Cerebellar nuclear complex (tissue), 1 donor: ENCODE data around the gene TYROBP.
"Not testable (repeated sequence)": the region's sequence is repeated elsewhere in the genome, so short reads cannot be mapped to it uniquely, and the experiment has no call there.

Source experiments
- DNase-seq, 2 experiments: peaks; one replicate each; lab custom pipeline; 2025; lab: John Stamatoyannopoulos, UW

TYROBP gene

DNA sequence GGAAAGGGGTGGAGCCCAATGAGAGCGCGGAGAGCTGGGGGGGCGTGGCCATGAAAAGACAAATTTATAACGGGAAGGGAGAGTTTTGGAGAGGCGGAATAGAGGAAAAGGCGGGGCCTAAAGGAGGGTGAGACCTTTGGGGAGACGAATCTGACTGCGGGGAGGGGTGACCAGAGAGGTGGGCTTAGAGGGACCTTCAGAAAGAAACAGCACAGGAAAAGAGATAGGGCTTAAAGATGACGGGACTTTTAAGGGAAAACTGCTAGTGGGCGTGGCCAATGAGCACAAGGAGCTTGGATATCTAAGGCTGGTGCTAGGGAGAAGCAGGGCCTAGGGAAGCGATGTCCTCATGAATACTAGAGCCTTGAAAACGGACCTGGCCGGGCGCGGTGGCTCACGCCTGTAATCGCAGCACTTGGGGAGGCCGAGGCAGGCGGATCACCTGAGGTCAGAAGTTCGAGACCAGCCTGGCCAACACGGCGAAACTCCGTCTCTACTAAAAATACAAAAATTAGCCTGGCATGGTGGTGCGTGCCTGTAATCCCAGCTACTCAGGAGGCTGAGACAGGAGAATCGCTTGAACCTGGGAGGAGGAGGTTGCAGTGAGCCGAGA lies 37.9 kb downstream of the TYROBP start:
- not testable (repeated sequence) for DNase-seq

DNA sequence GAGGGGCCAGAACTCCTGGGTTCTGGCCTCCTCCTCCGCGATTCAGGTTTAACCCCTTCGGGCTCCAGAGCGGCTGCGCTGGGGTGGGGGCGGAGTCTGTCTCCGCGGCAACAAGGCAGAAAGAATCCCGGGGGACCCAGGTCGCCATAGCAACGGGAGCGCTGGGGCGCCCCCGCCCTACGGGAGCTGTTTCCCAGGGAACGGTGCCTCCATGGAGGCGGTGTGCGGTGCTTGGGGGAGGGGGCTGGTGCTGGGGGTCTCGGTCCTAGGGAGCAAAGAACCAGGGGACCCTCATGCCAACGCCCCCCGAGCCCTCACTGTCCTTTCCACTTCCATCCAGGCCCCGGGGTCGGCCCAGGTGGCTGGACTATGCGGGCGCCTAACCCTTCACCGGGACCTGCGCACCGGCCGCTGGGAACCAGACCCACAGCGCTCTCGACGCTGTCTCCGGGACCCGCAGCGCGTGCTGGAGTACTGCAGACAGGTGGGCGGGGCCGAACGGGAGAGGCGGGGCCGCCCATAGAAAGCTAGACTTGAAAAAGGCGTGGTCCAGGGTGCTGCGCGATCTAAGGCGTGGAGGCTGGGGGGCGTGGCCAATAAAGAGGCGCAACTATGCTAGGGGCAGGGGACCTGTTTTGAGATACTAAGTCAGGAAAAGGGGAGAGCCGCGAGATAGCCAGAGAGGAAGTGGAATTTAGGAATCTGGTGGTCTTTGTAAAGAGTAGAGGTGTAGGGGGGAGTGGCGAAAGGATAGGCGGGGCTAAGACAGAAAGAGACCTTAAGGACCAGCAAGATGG lies 38.6 kb downstream of the TYROBP start:
- DNase-seq: peak; percentile 28 to 46

DNA sequence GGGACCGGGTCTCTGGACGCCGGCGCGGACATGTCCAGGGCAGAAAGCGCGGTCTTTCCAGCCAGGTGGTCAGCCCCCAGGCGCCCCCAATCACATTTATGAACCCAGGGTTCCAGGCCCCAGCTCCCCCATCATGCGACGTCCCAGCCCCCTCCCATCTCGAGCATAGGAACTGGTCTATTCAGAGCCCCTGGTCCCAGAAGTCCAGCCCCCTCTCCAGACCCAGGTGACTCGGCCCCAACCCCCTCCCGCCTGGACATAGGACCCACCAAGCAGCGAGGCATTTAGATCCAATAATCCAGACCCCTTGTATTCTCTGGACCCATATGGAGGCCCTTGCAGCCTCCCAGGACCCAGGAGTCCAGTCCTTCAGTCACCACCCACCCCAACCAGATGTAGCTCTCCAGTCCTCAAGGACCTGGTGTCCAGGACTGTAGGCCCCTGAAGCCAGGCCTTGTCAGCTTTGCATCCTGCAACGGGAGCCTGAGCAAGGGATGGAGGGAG lies 39.2 kb downstream of the TYROBP start:
- DNase-seq: no peak

DNA sequence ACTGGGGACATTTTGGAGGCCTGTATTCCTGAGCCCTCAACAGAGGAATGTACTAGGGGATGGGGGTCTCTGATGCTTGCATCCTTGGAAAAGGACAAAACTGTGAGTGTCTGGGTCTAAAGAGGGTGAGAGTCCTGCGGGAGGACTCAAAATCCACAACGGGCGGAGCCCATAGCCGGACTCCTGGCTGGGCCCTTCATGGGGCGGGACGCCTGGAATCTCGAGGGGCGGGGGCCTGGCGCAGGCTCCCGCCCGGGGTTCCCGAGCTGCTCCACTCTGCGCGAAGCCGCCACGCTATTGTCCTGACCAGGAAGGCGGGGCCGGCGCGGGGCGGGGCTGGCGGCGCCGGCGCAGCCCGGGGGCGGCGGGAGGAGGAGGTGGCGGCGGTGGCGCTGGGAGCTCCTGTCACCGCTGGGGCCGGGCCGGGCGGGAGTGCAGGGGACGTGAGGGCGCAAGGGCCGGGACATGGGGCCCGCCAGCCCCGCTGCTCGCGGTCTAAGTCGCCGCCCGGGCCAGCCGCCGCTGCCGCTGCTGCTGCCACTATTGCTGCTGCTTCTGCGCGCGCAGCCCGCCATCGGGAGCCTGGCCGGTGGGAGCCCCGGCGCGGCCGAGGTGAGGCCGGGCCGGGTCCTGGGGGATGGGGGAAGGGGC lies 39.8 kb downstream of the TYROBP start, which contains the start of gene APLP1:
Gene APLP1, plus strand, starts transcription at position 403 of the 651 bp plus-strand sequence. Its CDS starts 63 bp downstream, at position 466.
- DNase-seq: peak in 1 of 2 experiments; percentile 24

DNA sequence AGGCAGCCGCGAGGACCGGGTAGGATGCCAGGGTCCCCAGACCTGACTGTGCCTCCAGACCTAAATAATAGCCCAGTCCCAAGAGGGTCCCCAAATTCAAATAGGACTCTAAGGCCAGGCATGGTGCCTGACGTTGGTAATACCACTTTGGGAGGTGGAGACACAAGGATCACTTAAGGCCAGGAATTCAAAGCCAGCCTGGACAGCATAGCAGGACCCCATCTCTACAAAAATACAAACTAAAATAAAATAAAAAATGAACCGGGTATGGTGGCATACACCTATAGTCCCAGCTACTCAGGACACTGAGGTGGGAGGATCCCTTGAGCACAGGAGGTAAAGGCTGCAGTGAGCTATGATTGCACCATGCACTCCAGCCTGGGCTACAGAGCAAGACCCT lies 45.1 kb downstream of the TYROBP start:
- no peak for DNase-seq

DNA sequence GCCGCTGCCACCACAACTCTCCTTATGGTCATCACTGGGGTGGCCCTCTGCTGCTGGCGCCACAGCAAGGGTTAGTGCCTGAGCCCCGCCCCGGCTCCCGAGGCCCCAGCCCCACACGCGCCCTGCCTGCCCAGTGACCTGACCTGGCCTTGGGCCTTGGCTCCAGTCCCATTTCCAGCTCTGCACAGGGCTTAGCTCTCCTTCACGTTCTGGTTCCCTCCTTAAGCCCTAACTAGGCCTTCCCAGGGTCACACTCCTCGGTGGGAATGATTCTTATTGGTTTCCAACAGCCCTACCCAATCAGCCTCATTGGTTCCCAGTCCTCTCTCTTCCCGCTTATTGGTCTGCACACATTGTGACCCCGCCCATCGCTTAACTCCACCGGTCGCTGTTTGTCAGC lies 45.6 kb downstream of the TYROBP start:
- DNase-seq: no peak

DNA sequence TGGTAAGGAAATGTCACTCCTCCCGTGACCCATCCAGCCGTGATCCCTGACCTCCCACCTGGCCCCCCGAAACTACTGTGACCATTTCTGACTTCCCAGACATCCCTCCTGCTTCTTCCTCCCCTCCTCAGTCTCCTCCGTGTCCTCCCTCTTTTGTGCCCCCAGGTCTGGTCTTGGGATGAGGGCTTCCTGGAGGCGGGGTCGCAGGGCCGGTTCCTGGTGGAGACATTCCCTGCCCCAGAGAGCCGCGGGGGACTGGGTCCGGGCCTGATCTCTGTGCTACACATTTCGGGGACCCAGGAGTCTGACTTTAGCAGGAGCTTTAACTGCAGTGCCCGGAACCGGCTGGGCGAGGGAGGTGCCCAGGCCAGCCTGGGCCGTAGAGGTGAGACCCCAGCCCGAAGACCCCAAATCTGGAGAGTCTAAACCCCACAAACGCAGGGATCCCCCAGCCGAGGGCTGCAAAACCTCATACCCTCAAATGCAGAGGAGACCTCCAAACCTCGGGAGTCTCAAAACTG lies 46.4 kb downstream of the TYROBP start:
- no peak for DNase-seq

DNA sequence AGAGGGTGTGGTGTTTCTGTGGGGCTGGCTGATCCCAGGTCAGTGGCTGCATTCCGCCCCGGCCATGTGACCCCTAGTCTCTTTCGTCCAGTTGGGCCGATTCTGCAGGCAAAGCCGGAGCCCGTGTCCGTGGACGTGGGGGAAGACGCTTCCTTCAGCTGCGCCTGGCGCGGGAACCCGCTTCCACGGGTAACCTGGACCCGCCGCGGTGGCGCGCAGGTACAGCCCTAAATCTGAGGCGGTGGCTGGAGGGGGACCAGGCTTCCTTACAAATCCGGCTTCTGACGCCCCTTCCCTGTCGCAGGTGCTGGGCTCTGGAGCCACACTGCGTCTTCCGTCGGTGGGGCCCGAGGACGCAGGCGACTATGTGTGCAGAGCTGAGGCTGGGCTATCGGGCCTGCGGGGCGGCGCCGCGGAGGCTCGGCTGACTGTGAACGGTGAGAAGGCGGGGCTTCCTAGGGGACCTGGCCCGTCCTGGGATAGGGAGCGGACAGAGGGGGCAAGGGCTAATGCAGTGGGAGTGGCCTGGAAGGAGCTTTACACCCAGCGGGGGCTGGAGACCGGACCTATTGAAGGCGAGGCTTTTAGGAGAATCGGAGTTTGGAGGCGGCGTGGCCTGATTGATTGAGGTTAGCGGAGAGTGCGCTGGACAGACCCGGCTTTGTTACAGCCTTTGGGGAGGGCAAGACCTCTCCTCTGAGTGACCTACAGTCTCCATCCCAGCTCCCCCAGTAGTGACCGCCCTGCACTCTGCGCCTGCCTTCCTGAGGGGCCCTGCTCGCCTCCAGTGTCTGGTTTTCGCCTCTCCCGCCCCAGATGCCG lies 47.1 kb downstream of the TYROBP start:
- no peak for DNase-seq

DNA sequence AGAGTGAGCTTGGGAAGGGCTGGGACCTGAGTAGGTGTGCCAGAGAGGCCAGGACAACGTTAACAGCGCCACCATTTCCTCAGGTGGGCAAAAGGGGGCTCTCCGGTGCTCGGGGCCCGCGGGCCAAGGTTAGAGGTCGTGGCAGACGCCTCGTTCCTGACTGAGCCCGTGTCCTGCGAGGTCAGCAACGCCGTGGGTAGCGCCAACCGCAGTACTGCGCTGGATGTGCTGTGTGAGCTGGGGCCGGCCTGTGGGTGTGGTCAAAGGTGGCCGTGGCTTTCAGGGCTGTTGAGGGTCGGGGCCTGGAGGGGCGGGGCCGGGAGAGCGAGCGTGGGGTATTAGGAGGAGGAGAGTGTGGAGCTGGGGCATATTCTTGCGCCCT lies 47.7 kb downstream of the TYROBP start:
- no peak for DNase-seq

DNA sequence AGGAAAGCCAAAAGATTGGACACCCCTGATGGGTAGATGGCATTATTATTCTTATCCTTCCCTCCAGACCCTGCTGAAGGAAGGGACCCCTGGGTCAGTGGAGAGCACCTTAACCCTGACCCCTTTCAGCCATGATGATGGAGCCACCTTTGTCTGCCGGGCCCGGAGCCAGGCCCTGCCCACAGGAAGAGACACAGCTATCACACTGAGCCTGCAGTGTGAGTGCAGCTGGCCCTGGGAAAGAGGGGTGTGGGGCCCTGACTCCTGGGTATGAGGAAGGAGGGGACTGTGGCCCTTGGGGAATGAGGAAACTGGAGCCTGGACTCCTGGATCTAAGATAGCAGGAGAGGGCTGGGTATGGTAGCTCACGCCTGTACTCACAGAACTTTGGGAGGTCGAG lies 48.7 kb downstream of the TYROBP start:
- DNase-seq: no peak

DNA sequence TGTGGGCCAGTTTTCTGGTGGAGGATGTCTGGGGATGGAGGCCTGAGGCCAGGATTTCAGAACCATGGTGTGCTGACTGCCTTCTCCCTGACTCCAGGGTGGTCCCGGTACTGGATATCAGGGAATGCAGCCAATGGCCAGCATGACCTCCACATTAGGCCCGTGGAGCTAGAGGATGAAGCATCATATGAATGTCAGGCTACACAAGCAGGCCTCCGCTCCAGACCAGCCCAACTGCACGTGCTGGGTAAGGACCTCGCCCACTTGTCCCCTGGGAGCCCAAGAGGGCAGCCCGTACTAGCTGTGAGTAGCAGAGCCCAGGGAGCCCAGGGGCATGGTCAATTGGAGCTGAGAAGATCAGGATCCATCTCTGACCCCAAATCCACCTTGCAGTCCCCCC lies 49.8 kb downstream of the TYROBP start:
- DNase-seq: no peak

DNA sequence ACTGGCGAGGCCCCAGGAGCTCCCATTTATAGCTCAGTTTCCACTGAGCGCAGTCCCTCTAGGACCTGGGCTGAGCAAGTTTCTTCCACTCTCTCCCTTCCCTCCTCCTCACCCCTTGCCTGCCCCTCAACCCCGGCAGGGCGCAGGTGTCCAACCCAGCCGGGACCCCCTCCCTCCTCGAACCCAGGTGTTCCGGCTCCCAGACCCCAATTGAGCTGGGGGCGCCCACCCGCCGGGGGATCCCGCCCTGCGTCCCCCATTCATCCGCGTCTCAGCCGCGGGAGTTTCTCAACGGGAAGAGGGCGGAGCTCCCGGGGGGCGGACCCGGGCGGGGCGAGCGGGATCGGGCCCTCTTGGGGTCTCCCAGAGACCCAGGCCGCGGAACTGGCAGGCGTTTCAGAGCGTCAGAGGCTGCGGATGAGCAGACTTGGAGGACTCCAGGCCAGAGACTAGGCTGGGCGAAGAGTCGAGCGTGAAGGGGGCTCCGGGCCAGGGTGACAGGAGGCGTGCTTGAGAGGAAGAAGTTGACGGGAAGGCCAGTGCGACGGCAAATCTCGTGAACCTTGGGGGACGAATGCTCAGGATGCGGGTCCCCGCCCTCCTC lies 51.4 kb downstream of the TYROBP start, which contains the start of gene KIRREL2:
Gene KIRREL2, plus strand, starts transcription at position 366 of the 604 bp plus-strand sequence. Its CDS starts 209 bp downstream, at position 575.
- DNase-seq: no peak
